Measurements from ENCODE around the gene RAPGEF1.

Gene RAPGEF1

DNA sequence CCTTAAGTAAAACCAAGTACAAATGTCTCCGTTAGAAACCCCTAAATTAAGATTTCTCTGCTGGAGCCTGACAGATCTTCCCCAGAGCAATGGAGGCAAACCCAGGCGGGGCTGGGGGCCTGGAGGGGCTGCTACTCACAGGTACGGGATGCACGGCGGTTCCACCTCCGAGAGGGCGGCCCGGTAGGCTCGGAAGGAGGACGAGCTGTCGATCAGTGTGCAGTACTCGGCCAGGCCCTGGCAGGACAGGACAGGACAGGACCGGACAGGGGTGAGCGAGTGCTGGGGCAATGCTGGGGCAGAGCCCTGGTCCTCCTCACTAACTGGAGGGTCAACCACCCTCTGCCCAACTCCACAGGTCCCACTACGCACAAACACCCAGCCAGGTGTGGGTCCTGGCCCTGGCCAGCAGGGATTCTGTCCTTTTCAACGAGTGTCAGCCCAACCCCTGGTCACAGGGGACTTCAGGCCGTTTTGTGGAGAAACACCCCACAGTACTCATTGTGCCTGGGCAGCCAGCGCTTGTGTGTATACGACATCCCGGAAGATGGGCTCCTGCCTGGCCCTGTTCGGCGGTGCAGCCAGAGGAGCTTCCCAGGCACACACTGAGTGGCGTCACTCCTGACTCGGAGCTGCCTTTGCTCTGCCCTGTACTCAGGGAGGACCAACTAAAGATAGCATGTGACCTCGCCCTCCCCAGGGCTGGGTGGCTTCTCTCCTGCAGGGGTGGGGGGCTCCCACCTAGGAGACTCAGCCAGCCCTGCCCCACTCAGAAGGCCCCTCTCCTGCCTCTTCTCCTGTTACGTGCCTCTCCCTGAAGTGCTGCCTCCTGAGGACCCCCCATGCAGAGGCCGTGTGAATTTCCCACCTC, 157.2 kb downstream of the RAPGEF1 start:
- no peak for DNase-seq (ENCODE audit: low spot score)

DNA sequence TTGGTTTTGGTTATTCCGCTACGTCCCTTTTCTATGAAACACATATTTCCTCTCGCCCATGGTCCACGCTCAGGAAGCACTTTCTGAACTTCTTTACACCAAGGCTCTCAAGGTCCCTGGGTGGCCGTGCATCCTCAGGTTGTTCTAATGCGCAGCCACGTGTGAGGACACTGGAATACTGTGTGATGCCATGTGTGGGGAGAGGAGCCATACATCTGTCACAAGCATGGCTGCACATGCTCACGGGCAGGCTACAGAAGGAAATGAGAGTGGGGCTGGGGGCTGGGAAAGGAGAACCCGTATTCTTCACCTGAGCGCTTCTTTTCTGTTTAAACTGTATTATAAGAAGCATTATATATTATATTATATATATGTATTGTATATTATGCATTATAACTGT, 157.8 kb downstream of the RAPGEF1 start:
- DNase-seq (ENCODE audit: low spot score) = no peak

DNA sequence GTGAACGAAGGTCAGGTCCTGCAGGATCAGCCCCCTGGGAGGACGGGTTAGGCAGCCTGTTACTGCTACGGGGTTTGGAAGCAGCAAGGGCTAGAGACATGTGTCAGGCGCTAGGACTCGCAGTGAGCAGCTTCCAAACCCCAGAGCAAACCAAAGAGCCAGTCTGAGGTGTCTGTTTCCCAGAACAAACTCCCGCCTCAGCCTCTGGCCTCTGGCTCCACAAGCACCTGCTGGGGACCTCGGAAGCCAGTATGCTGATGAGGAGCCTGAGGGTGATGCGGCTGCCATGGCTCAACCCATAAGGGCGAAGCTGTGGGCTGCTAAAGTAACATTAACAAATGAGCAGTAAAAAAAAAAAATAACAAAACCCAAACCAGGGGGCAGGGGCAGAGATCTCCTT, 159.5 kb downstream of the RAPGEF1 start:
- DNase-seq (ENCODE audit: low spot score) = no peak

DNA sequence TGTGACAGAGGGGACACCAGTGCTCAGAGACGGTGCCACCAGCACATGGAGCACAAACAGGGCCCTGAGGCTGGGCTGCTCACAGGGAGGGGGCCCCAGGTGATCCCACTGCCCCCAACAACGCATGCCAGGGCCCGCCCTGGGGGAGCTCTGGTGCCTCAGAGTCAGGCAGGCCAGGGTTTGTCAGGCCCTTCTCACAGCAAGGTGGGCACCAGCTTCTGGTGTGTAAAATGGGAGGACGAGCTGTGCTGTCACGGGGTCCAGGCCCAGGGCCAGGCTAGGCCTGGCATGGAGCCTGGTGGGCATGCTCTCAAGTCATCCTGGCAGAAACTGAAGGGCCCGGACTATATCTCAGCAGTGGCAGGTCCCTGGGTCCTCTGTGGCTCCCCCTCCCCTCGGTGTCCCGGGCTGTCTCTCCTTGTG, 160.1 kb downstream of the RAPGEF1 start:
- no peak for DNase-seq (ENCODE audit: low spot score)

DNA sequence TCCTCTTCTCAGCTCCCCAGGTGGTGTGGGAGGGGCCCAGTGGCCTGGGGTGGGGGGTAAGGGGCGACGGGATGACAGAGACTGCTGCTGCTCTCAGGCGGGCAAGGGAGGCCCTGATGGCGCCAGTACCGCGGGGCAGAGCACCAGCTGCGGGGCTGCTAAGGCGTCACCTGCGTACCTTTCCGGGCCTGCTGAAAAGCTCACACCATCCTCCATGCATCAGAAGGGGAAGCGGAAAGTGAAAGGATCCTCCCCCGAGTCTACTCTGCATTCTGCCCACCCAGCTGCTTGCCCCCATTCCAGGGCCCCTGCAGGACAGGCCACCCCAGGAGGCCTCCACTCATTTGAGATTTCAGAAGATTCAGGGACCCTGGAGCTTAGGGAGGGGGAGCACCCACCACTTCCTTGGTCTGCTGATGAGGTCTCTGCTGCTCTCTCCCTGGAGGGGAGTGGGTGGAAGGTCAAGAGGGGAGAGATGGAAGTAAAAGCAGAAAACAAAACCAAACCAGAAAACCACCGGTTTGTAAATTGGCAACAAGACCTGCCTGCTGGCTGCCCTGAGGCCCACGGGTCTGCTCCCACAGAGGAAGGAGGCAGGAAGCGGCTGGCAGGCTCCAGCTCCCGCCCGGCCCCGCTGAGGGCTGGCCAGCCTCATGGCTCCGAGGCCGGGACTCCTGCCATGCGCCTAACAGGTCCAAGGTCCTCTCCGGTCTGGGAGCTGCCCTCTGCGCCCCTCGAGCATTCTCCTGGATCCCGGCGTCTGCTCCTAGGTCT, 161.0 kb downstream of the RAPGEF1 start:
- no peak for DNase-seq (ENCODE audit: low spot score)

DNA sequence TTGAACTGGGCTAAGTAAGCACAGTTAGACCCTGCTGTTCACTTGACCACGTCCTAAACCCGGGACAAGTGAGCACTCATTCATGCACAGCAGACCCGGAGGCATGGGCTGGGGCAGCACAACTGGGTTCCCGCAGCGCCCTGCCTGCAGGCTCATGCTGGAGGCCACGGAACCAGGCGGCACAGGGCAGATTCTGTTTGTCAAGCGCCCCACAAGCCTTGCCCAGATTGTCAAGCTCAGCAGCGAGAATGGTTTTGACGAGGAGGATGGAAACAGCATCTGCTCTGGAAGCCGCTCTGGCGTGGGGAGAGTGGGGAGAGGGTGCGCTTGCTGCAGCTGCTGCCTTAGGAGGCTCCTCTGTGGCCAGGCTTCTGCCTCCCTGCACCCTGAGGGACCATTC, 161.9 kb downstream of the RAPGEF1 start:
- no peak for DNase-seq (ENCODE audit: low spot score)

DNA sequence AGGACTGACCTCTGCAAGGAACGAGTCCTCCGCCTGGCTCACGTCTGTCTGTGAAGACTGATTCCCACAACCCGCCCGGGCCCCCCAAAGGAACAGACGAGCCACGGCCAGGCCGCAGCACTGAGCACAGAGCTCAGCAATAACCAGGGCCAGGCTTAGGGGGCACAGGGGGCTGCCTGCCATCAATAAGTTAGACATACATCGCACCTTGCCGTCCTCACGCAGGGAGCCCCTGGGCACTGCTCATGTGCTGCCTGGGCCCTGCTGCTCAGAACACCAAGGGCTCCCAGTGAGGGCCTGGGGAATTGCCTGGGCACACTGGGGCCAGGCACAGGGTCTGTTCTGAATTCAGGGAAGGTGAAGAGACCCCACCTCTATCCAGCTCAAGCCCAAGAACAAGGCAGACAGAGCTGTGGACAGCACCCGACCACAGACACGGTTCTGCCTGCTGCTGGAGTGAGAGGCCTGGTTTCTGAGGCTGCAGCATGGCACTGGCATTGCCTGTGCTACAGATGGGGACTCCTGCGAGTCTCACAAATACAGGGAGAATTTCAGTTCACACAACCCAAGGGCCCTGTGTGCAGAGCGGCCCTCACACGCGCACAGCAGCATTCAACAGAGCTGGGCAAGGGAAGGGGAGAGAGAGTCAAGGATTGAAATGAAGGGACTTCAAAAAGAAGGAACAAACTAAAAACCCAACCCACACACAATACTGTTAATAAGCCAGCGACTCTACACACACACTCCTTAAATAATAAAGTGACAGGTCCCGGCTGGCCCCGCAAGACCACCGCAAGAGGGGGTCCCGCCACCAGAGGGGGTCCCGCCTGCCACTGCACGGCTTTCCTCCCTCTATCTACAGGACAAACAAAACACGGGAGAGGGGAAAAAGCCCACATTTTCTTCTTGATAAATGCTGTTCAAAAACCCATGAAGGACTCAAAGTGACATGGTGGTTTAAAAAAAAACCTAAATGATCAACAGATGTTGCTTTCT, 162.6 kb downstream of the RAPGEF1 start:
- no peak for DNase-seq (ENCODE audit: low spot score)

DNA sequence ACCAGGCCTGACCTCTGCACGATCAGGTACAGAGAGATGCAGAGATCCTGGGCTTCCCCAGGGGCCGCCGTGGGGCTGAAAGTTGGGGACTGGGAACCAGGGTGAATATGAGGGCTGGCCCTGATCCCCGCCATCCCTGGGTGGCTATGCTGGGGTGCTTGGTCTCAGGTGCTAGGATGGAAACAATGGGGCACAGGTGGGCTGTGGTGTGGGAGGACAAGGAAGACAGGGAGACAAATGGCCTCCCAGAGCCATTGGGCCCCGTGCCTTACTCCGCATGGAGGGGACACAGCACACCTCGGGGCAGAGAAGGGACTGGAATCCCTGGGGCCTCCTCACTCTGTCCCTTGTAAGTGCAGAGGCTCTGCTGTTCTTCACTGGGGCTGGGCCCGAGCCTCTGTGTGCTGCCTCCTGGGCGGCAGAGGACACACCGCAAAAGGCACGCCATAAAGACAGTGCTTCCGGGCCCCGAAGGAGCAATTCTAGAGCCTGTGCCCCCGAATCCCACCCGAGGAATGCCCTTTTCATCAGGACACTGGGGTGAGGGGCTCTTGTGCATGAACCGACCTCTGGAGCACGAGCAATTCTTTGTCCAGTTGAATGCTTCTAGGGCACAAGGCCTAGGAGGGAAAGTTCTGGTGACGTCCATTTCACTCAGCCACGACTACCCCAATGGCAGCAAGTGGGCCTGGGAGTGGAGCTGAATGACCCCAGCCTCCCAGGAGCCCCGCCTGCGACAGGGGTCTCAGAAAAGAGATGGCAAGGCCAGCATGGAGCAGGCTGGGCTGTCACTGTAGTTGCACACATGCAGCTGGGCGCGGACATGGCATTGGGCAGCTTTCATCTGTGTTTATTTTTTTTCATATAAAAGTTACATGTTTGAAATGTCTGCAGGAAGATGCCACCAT, 163.7 kb downstream of the RAPGEF1 start:
- DNase-seq (ENCODE audit: low spot score) = no peak

DNA sequence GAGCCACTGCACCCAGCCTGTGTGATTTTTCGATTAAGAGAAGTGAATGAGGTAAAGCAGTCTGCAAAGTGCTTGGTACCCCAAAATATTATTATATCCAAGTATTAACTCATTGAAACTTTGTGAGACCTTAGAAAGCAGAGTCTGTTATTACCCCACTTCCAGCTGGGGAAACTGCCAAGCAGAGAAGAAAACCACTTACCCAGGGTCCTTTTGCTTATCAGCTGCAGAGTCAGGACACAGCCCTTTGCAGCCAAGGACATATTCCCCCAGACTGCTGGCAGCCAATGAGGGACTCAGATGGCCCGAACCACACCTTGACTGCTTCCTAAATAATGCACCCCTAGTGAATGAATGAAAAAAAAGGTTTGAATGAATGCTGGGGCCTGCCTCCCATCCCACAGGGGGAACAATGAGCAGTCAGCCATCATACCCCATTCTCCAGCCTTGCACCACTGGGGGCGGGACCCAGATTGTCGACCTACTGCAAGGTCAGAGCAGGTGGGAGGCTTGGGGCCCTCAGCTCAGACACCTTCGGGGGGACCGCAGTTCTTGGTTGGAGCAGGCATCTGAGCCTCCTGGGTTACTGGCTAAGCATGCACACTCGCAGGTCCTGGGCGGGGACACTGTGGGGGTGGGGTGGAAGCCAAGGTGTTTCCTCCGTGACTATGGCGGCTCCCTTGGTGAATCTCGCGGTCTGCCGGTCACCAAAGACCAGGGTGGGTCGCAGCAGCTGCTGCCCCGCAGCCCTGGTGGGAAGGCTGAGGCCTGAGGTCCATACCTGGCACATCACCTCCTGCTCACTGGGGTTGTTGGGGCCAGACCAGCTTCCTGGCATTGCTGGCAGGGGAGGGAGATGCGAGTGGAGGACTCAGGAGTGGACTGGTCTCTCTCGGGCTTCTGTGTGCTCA, 164.9 kb downstream of the RAPGEF1 start:
- no peak for DNase-seq (ENCODE audit: low spot score)

DNA sequence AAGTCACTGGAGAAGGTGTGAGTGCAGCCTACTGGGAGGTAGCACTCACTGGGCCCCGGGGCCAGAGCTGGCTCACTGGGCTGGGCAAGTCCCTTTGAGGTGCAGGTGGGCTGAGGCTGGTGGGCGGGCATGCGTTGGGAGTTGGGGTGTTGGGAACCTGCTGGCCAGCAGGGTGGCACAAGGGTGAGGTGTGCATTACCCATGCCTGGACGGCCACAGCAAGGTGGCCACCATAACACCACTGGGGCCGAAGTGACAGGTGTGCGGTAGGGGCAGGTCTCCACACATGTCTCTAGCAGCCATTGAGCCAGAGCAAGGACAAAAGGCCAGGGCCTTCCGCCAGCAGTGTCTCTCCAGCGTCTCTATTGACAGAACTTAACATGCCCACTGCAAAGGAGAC, 172.0 kb downstream of the RAPGEF1 start:
- no peak for DNase-seq (ENCODE audit: low spot score)

DNA sequence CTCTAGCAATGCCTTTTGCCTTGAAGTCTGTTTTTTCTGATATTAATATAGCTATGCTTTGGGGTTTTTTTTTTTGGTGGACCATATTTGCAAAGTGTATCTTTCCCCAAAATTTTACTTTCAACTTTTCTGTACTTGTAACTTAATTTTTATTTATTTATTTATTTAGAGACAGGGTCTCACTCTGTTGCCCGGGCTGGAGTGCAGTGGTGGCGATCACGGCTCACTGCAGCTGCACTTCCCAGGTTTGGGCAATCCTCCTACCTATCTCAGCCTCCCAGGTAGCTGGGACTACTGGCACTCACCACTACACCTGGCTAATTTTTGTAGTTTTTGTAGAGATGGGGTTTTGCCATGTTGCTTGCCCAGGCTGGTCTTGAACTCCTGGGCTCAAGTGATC, 173.7 kb downstream of the RAPGEF1 start:
- no peak for DNase-seq (ENCODE audit: low spot score)

DNA sequence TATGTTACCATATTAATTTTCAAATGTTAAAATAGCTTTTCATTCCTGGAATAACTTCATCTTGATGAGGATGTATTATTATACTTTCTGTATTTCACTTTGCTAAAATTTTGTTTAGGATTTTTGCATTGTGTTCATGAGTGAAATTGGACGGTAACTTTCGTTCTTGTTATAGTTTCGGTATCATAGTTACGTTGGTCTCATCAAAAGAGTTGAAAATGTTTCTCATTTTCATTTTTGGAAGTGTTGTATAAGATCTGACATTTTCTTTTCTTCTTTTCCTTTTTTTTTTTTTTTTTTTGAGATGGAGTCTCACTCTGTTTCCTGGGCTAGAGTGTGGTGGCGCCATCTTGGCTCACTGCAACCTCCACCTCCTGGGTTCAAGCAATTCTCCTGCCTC, 174.5 kb downstream of the RAPGEF1 start:
- DNase-seq (ENCODE audit: low spot score) = no peak

DNA sequence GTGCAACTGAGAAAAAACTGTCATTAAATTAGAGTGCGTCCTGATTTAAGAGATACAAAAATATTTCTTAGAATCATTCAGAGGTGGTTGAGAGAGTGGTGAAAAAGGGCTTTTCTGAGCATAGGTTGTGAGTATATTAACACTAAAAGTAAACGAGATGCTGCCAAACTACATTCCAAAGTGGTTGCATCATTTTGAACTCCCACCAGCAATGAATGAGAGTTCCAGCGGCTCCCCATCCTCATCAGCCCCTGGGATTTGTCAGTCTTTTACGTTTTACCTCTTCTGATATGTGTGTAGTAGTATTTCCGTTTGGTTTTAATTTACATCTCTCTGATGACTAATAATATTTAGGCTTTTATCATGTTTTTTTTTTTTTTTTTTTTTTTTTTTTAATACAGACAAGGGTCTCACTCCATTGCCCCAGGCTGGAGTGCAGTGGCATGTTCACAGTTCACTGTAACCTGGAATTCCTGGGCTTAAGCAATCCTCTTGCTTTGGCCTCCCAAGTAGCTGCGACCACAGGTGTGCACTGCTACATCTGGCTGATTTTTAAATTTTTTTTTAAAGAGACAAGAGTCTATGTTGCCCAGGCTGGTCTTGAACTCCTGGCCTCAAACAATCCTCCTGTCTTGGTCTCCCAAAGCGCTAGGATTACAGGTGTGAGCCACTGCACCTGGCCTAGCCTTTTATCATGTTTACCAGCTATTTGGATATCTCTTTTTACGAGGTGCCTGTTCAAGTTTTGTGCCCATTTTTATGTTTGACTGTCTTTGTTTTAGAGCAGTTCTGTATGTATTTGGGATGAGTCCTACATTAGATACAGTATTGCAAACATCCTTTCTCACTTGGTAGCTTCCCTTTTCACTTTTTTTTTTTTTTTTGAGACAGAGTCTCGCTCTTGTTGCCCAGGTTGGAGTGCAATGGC, 177.6 kb downstream of the RAPGEF1 start:
- peak; percentile 66 for DNase-seq (ENCODE audit: low spot score)

DNA sequence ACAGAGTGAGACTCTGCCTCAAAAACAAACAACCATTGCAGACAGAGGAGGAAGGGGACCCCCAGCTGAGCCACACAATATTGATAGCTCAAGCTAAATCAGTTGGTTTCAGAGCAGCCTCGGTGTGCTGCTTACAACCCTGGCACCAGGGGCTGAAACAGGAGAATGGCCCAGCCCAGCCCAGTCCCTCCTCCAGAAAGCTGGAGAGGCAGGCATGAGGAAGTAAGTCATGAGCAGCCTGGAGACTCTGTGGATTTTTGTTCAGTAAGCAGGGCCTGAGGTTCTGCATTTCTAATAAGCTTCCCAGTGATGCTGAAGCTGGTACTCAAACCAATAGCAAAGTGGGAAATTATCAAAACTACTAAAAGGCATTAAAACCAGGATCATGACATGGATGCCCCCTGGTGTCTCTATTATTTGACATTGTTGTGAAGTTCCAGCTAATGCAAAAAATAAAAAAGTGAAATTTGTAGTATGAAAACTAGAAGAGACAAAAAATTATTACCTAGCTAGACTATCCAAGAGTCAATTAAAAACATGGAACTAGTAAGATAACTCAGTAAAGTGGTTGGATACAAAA, 180.4 kb downstream of the RAPGEF1 start:
- no peak for DNase-seq (ENCODE audit: low spot score)

DNA sequence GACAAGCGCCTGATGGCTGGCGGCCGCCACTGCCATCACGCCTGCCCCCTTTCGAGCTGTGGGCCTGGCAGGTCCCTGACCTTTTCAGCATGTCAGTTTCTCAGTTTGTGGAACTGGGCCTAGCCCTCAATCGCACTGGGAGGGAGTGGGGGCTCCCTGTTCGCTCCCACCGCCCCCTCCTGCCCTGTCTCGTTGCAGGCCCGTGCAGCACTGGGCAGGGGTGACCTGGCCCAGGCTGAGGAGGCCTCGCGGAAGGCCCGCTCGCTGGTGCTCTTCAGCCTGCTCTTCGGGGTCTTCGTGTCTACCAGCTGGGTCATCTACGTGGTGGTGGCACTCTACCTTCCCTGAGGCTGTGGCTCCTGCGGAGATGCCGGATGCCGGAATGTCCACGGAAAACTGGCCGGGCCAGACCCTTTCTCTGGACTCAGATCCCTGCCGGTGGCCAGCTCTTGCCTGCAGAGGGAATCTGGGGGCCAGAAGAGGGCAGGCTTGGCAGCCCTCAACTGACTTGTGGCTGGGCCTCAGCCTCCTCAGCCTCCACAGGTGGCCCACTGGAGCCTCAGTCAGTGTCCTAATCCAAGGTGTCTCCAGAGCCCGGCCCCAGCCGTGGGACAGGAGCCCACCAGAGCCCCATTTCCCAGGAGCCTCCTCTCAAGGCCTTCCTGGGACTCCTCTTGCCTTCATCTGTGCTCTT, 181.9 kb downstream of the RAPGEF1 start:
- DNase-seq (ENCODE audit: low spot score) = no peak

DNA sequence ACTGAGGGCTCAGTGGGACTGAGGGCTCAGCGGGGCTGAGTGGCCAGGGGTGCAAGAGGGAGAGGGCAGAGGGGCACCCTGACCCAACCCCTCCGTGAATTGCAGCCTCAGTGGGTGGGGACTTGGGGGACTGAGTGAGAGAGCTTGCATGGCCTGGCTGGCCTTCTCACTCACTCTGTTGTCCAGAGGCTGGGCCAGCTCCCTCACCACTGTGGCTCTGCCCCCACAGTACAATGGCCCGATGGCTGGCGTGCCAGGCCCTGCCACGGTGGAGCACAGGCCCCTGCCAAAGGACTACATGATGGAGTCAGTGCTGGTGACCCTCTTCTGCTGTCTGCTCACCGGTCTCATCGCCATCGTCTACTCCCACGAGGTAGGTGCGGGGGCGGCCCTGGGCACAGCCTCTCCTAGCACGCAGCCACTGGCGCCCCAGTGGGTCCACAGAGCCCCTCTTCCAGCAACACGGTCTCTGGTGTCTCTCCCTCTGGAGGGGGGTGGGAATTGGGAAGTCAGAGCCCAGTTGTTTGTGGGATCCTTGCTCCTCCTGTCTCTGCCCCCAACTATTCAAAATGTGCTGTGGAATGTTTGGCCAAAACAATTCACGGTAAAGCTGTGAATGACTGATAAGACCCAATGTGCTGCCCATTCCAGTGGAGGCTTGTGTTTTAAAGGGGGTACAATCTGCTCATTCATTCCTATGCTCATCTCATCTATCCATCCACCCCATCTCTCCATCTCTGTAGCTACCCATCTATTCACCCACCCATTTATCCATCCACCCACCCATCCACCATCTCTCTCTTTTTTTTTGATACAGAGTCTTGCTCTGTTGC, 183.8 kb downstream of the RAPGEF1 start:
- DNase-seq (ENCODE audit: low spot score) = no peak

DNA sequence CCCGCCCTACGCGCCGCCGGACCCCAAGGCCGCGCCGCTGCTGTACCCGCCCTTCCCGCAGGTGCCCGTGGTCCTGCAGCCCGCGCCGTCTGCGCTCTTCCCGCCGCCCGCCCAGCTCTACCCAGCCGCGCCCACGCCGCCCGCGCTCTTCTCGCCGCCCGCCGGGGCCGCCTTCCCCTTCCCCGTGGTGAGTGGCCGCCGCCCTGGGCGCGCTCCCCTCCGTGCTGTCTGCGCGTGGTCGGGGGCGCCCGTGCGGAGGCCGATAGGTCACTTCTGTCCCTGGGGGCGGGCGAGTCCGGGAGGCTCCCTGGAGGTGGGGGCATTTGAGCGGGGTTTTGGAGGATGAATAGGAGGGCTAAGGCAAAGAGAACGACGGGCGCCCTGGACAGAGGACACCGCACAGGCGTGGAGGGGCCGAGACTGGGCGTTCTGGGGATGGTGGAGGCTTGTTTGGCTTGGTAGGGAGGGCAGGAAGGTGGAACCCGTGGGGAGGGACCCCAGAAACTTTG, 185.0 kb downstream of the RAPGEF1 start:
- no peak for DNase-seq (ENCODE audit: low spot score)
